ENCODE measurements around the gene S100A14.
"Not testable (repeated sequence)": the region's sequence is repeated elsewhere in the genome, so short reads cannot be mapped to it uniquely, and the experiment has no call there.

Gene S100A14

GRCh38 chr1:153587314-153587713 lies 28.8 kb downstream of the S100A14 start:
- no peak for DNase-seq (ENCODE audit: low read depth in 2 of 2)

DNA sequence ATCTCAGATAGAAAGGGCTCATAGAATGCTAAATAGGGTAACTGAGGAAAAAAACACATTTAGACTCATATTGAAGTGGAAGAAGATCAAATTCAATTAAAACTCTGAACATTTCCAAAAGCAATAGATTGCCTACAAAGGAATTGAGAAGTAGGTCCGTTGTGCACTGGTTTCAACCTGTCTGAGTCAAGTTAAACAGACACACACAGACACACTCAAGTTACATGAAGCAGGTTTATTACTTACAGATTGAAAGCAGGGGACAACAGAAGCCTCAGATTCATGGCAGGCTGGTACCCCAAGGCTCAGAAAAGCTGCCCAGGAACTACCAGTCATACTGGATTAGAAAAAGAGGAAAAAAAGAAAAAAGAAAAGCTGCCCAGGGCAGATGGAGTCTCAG lies 29.8 kb downstream of the S100A14 start:
- DNase-seq (ENCODE audit: low read depth in 2 of 2), result no peak

DNA sequence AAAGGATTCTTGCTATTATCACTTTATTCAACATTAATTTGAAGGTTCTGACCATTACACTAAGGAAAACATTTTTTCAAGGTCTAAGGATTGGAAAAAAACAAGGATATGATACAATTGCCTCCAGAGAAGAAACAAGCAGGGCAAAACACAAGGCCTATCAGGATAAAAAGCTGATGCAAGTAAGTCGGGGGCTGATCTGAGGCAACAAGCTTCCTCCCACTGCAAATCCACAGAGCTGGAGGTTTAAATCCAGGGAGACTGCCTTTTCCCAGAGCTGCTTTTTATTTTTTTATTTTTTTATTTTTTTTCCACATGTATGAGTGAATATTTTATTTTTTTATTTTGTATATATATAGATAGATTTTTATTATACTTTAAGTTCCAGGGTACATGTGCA lies 31.1 kb downstream of the S100A14 start:
- DNase-seq (ENCODE audit: low read depth in 2 of 2), result no peak

DNA sequence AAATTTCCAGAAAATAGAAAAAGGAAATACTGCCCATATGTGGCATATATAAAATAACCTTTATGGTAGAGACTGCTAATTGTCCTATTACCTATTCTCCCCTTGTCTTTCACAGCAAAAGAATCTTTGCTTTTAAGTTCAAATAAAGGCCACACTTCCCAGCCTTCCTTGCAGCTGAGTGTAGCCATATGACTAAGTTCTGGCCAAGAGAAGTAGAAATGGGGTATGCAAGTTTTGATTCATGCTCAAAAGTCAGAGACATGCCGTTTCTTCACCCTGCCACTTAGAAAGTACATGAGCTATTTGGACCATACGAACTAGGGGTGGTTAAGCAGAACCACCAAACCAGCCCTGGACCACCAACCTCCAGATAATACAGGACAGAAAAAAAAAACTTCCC lies 32.1 kb downstream of the S100A14 start:
- no peak for DNase-seq (ENCODE audit: low read depth in 2 of 2)

DNA sequence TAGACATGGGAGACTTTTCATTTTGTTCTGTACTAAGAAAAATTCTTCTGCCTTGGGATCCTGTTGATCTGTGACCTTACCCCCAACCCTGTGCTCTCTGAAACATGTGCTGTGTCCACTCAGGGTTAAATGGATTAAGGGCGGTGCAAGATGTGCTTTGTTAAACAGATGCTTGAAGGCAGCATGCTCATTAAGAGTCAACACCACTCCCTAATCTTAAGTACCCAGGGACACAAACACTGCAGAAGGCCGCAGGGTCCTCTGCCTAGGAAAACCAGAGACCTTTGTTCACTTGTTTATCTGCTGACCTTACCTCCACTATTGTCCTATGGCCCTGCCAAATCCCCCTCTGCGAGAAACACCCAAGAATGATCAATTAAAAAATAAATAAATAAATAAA lies 32.6 kb downstream of the S100A14 start:
- not testable (repeated sequence) for DNase-seq (ENCODE audit: low read depth in 2 of 2)

DNA sequence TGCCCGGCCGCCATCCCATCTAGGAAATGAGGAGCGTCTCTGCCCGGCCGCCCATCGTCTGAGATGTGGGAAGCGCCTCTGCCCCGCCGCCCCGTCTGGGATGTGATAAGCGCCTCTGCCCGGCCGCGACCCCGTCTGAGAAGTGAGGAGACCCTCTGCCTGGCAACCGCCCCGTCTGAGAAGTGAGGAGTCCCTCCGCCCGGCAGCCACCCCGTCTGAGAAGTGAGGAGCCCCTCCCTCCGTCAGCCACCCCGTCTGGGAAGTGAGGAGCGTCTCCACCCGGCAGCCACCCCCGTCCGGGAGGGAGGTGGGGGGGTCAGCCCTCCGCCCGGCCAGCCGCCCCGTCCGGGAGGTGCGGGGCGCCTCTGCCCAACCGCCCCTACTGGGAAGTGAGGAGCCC lies 33.3 kb downstream of the S100A14 start:
- DNase-seq (ENCODE audit: low read depth in 2 of 2), result not testable (repeated sequence)

- DNase-seq (ENCODE audit: low read depth in 2 of 2), result no peak
Observed at GRCh38 chr1:153578936-153579335, 37.2 kb downstream of the S100A14 start.

DNA sequence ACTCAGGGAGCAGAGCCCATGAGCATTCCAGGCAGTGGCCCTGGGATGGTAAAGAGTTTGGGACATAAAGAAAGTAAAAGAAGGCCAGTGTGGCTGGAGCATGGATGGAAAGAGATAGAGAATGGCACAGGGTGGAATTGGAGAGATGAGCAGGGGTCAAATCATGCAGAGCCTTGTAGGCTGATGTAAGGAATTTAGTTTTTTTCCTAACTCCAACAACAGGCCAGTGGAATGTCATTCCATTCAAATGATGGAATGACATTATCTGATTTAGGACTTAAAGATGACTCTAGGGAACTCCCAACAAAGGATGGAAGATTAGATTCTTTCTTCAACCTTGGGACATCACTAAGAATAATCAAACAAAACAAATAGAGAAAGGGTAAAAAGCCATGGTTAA lies 37.6 kb downstream of the S100A14 start:
- no peak for DNase-seq (ENCODE audit: low read depth in 2 of 2)

GRCh38 chr1:153577624-153578051 lies 38.5 kb downstream of the S100A14 start:
- DNase-seq (ENCODE audit: low read depth in 2 of 2), result no peak

DNA sequence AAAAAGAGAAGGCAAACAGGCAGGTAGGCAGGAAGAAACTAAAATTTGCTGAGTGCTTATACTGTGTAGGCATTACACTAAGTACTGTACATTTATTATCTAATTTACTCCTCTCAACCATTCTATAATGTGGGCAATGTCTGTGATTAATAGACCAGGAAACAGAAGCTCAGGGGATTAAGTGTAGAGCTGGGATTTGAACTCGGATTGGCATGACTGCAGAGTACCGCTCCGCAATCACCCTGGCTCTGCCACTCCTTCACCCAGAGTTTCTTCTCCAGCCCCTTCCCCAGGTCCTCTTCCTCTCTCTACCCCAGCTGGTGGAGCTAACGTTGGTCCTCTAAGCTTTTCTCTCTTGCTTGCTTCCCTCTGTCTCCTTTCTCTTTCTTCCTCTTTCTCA lies 39.0 kb downstream of the S100A14 start:
- DNase-seq (ENCODE audit: low read depth in 2 of 2), result no peak

DNA sequence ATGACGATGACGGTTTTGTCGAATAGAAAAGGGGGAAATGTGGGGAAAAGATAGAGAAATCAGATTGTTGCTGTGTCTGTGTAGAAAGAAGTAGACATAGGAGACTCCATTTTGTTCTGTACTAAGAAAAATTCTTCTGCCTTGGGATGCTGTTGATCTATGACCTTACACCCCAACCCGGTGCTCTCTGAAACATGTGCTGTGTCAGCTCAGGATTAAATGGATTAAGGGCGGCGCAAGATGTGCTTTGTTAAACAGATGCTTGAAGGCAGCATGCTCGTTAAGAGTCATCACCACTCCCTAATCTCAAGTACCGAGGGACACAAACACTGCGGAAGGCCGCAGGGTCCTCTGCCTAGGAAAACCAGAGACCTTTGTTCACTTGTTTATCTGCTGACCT lies 40.6 kb downstream of the S100A14 start:
- not testable (repeated sequence) for DNase-seq (ENCODE audit: low read depth in 2 of 2)

DNA sequence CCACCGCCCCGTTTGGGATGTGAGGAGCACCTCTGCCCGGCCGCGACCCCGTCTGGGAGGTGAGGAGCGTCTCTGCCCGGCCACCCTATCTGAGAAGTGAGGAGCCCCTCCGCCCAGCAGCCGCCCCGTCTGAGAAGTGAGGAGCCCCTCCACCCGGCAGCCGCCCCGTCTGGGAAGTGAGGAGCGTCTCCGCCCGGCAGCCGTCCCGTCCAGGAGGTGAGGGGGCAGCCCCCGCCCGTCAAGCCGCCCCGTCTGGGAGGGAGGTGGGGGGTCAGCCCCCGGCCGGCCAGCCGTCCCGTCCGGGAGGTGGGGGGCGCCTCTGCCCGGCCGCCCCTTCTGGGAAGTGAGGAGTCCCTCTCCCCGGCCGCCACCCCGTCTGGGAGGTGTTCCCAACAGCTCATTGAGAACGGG lies 41.0 kb downstream of the S100A14 start:
- not testable (repeated sequence) for DNase-seq (ENCODE audit: low read depth in 2 of 2)

GRCh38 chr1:153573351-153573750 lies 42.8 kb downstream of the S100A14 start:
- DNase-seq (ENCODE audit: low read depth in 2 of 2), result no peak

GRCh38 chr1:153572569-153573015 lies 43.5 kb downstream of the S100A14 start:
- DNase-seq (ENCODE audit: low read depth in 2 of 2), result no peak

- no peak for DNase-seq (ENCODE audit: low read depth in 2 of 2)
Observed at GRCh38 chr1:153571706-153572105, 44.4 kb downstream of the S100A14 start.

DNA sequence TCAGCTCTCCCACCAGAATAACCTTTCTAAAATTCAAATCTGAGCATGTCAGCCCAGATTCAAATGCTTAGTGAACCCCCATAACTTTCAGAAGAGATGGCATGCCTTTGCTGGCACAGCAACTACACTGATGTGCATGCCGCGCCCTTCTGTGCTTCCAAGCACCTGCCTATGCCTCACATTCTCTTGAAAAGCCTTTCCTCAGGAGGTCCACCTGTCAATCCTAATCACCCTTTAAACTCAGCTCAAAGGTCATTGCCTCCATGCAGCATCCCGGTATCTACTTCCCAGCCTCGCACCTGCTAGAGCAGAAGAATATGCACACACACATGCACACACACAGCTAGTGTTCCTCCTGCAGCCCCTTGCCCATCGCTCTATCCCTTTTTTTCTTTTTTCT lies 45.3 kb downstream of the S100A14 start:
- DNase-seq (ENCODE audit: low read depth in 2 of 2), result no peak

GRCh38 chr1:153569465-153569864 lies 46.7 kb downstream of the S100A14 start:
- no peak for DNase-seq (ENCODE audit: low read depth in 2 of 2)

GRCh38 chr1:153568367-153569099 lies 47.6 kb downstream of the S100A14 start:
- peak; percentile 64 to 67 for DNase-seq (ENCODE audit: low read depth in 2 of 2)

GRCh38 chr1:153567621-153568366 lies 48.3 kb downstream of the S100A14 start:
- DNase-seq (ENCODE audit: low read depth in 2 of 2), result no peak

DNA sequence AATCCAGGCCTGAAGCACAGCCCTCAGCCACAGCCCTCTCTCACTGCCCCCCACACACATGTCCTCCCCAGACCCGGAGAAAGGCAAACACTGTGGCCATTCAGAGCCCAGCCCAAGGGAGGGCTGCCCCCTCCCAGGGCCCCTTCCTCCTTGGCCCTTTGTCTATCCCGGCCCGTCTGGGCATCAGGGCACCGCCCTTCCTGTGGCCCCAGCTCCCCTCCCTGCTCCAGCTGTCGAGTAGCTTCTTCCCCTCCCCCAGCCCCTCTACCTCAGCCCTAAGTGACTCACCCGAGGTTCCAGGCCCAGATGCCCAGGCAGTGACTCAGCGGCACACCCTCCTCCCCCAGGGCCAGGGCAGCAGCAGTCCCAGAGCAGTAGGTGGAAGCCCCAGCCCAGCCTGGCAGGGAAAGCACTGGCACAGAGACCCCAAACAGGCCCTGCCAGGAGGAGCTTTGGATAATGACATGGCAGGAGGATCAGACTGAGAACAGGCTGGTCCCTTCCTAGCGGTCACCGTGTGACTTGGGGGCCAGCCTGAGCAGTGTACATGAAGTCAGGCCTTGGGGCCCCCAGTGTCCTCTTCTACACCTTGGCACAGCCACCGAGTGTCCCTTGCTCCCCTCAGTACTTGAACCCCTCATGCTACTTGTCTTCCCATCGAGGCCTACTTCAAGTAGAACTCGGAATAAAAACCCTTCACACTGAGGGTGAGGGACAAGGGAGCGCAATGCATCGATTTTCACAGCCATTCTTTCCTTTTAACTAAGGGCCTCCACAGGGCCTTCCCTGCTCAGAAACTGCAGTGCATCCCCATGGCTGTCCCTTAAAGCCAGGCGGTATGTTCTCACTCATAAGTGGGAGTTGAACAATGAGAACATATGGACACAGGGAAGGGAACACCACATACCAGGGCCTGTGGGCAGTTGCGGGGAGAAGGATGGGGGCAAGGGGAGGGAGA lies 49.4 kb downstream of the S100A14 start:
- DNase-seq (ENCODE audit: low read depth in 2 of 2), result peak; percentile 68 to 84

DNA sequence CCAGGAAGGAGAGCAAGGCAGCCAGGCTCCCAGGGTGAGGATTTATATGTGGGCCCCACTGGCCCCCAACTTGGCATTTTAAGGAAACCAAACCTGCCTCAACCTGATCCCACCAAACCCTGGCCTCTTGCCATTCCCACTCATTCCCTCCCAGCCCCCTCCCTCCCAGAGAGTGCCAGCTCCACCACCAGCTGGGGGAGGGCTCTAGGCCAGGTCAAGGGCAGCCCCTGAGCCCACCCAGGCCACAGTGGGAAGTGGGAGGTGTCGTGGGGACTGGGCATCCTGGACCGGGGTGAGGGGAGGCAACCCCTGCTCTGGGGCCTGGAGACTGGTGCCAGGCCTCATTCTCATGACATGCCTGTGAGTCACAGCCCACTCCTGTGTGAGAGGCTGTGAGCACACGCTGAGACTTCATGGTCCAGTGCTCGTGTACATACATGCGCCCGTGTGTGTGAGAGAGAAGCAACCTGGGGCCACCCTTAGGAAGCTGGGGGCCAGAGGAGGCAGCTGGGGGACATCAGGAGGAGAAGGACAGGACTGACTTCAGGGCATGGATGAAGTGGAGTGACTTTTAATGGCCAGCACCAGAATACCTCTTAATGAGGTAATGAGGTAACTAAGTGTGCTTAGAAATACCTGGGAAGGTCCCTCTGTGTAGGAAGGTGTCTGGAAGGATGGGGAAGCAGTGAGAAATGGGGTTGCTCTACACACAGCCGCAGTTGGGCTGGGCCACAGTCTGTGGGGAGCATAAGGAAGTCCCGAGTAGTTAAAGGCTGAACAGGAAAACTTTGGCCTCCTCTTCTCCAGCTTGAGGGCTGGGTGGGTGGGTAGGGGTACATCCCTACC lies 50.4 kb downstream of the S100A14 start, which contains the start of gene S100A2:
S100A2 (minus strand) TSS at position 316 of the 846 bp plus-strand sequence. CDS start 1,967 bp downstream, outside the sequence.
- no peak for DNase-seq (ENCODE audit: low read depth in 2 of 2)
